B cell (primary cell): ENCODE data around the gene SMAD1. TPM values are rescaled to one million over a fixed set of nuclear protein-coding genes. Genes with fewer than 3 reads are reported as not detected.

Experiments used
- ATAC-seq: fragments of 200-7000 bp; cut with Tn5 transposase; one replicate; pipeline ENCODE4 v1.10.0; 2021; ENCODE audit warnings: low read depth, mild to moderate bottlenecking, moderate number of reproducible peaks, moderate library complexity
- CTCF ChIA-PET: fragments of 350-600 bp; sonication (Branson Sonifier 250); formaldehyde crosslinking; loops from one replicate; lab custom pipeline; 2021; ENCODE audit warnings: antibody characterized with exemption, inconsistent platforms; lab: Charles Lee
- POLR2A ChIA-PET: fragments of 350-600 bp; sonication (Branson Sonifier 250); formaldehyde crosslinking; loops from one replicate; lab custom pipeline; 2021; ENCODE audit warnings: antibody characterized with exemption; lab: Charles Lee
- DNase-seq: peaks from one replicate; pipeline ENCODE4 v3.0.0; 2013
- H2AFZ ChIP-seq: 2 replicates; pipeline ENCODE4 v1.6.1; 2012; ENCODE audit warnings: mild to moderate bottlenecking, low read depth, low read length; ENCODE audit not compliant: insufficient read depth, poor library complexity, severe bottlenecking
- H3K27ac ChIP-seq, 2 donors: 1 replicate in 1 of 2; 2 replicates in 1 of 2; pipeline ENCODE4 v1.5.1; 2012 to 2013; ENCODE audit warnings: low read length in 2 of 2, mild to moderate bottlenecking in 2 of 2, moderate library complexity in 1 of 2
- H3K27me3 ChIP-seq, 4 experiments: fragments of 200-600 bp in 1 of 4; sonication (generic) in 1 of 4; replicated peaks in 1 of 4; 1 replicate in 2 of 4; 2 replicates in 2 of 4; pipeline versions ENCODE4 v1.6.1 to v1.7.0; 2013 to 2016; ENCODE audit warnings: low read length in 3 of 4, mild to moderate bottlenecking in 2 of 4, mixed read lengths in 1 of 4, moderate library complexity in 1 of 4; ENCODE audit not compliant: insufficient read depth in 4 of 4, control insufficient read depth in 3 of 4; ENCODE audit errors: control extremely low read depth in 1 of 4
- H3K36me3 ChIP-seq, 2 experiments: replicated peaks in 1 of 2; 1 replicate in 1 of 2; 2 replicates in 1 of 2; pipeline versions ENCODE4 v1.6.1 to v1.7.1; 2013; ENCODE audit warnings: low read length in 1 of 2; ENCODE audit not compliant: insufficient read depth in 2 of 2, control insufficient read depth in 1 of 2; ENCODE audit errors: control extremely low read depth in 1 of 2, extremely low read depth in 1 of 2
- H3K4me1 ChIP-seq, 2 donors: fragments of 200-600 bp in 1 of 2; sonication (generic) in 1 of 2; 1 replicate in 1 of 2; 2 replicates in 1 of 2; pipeline versions ENCODE4 v1.5.1 to v1.6.1; 2013 to 2017; ENCODE audit warnings: low read length in 2 of 2; ENCODE audit not compliant: control insufficient read depth in 2 of 2, insufficient read depth in 2 of 2
- H3K4me2 ChIP-seq: replicated peaks from 2 replicates; pipeline ENCODE3; 2012; ENCODE audit warnings: mild to moderate bottlenecking, low read depth, low read length; ENCODE audit not compliant: poor library complexity, severe bottlenecking
- H3K4me3 ChIP-seq, 5 experiments: fragments of 200-600 bp in 1 of 5; sonication (generic) in 1 of 5; 1 replicate in 3 of 5; 2 replicates in 2 of 5; pipeline versions ENCODE4 v1.5.1 to v1.7.0; 2011 to 2016; ENCODE audit warnings: low read length in 4 of 5, mild to moderate bottlenecking in 4 of 5, low read depth in 2 of 5, control low read depth in 1 of 5, moderate library complexity in 1 of 5; ENCODE audit not compliant: insufficient read depth in 1 of 5; ENCODE audit errors: control extremely low read depth in 1 of 5, extremely low read depth in 1 of 5
- H3K79me2 ChIP-seq: fragments of 200-600 bp; sonication (generic); one replicate; pipeline ENCODE4 v1.6.0; 2016; ENCODE audit warnings: low read length; ENCODE audit not compliant: control insufficient read depth, insufficient read depth
- H3K9ac ChIP-seq: fragments of 200-600 bp; sonication (generic); 2 replicates; pipeline ENCODE4 v1.6.1; 2017; ENCODE audit warnings: mild to moderate bottlenecking, low read length, moderate library complexity
- H3K9me3 ChIP-seq, 3 donors: one replicate each; pipeline versions ENCODE4 v1.6.1 to v1.7.1; 2013; ENCODE audit warnings: low read length in 2 of 3; ENCODE audit not compliant: control insufficient read depth in 2 of 3, insufficient read depth in 1 of 3; ENCODE audit errors: control extremely low read depth in 1 of 3
- H4K20me1 ChIP-seq: 2 replicates; pipeline ENCODE4 v1.6.0; 2012; ENCODE audit warnings: mild to moderate bottlenecking, low read length; ENCODE audit not compliant: insufficient read depth, control insufficient read depth, poor library complexity, severe bottlenecking
- H3K27ac Mint-ChIP-seq: one replicate; pipeline ENCODE4 v1.8.0; 2021; ENCODE audit warnings: mixed read lengths
- H3K27me3 Mint-ChIP-seq: one replicate; pipeline ENCODE4 v1.8.0; 2021; ENCODE audit warnings: mixed read lengths
- H3K4me1 Mint-ChIP-seq: one replicate; pipeline ENCODE4 v1.8.0; 2021; ENCODE audit warnings: mixed read lengths
- H3K4me3 Mint-ChIP-seq: one replicate; pipeline ENCODE4 v1.8.0; 2021; ENCODE audit warnings: mixed read lengths
- H3K9me3 Mint-ChIP-seq: one replicate; pipeline ENCODE4 v1.8.0; 2022; ENCODE audit warnings: mixed read lengths; ENCODE audit not compliant: insufficient read depth
- CTCF ChIP-seq: fragments of 200-600 bp; IDR thresholded peaks from one replicate; pipeline ENCODE4 v1.8.0; 2022; ENCODE audit warnings: antibody characterized with exemption, mild to moderate bottlenecking
- EZH2 ChIP-seq: IDR thresholded peaks from 2 replicates; pipeline ENCODE4 v1.6.1; 2012; ENCODE audit warnings: borderline replicate concordance, low read depth, mild to moderate bottlenecking, moderate library complexity, low read length; ENCODE audit not compliant: insufficient read depth, poor library complexity, severe bottlenecking
- WGBS: methylation state at CpG from one replicate; pipeline ENCODE4 v1.1.5; 2013; ENCODE audit warnings: missing lambda C conversion rate; ENCODE audit not compliant: insufficient coverage; 5-methylcytosine and 5-hydroxymethylcytosine counted together
- intact Hi-C: fragments of 100-400 bp; cut with micrococcal nuclease; formaldehyde crosslinking; loops from one replicate; pipeline ENCODE4 v1.10.0; 2022
- polyA plus RNA-seq: library from polyadenylated mRNA; depleted of rRNA; stranded (reverse); fragments of >200 nt; gene quantifications from 2 replicates; pipeline ENCODE4 v1.2.3, GENCODE V29; 2012
- total RNA-seq, 2 donors: library from RNA; stranded (reverse); fragments of 120-200 nt in 1 of 2; gene quantifications; 1 replicate in 1 of 2; 2 replicates in 1 of 2; pipeline versions ENCODE4 v1.2.3 to v1.2.4, GENCODE V29; 2013 to 2022

SMAD1 gene
- total and polyA plus RNA-seq, 2 donors (not counting 1 experiment from before 2014, with no cell fraction given) = 0.12 TPM; not detected in 1

- peaks cover 22 to 44% of the 10 kb centered on the region in 2 donors for H3K4me1 ChIP-seq
- H3K27ac ChIP-seq = no peak overlapping the region
- peaks cover 0 to 75% (median 67%) of the 10 kb centered on the region in 4 experiments for H3K27me3 ChIP-seq
- no peak for TF ChIP-seq CTCF
- TF ChIP-seq EZH2 = no peak
- H3K27ac Mint-ChIP-seq = no peak overlapping the region
- intact Hi-C loops = loop anchor here (10.0 kb wide), 1 partner anchor 130 kb away; the partner anchor contains the start of gene MMAA
- H3K4me1 Mint-ChIP-seq = peaks cover 14% of the 10 kb centered on the region
- ATAC-seq (no peak), DNase-seq (no peak)
- H3K9me3 Mint-ChIP-seq = no peaks in the 10 kb centered on the region
- H3K9me3 ChIP-seq = no peaks in the 10 kb centered on the region
- ChIA-PET POLR2A (no interaction called here), CTCF (no interaction called here)
- H3K4me3 ChIP-seq = no peak overlapping the region
- H3K4me2 ChIP-seq = no peak overlapping the region
- no peaks in the 10 kb centered on the region for H3K36me3 ChIP-seq
- peaks cover 26% of the 10 kb centered on the region for H3K27me3 Mint-ChIP-seq
- WGBS = 100% methylated on average over 1 of the region's 9 CpGs
- H2AFZ ChIP-seq = no peak overlapping the region
- H3K79me2 ChIP-seq = peaks cover 7% of the 10 kb centered on the region
- no peak overlapping the region for H3K4me3 Mint-ChIP-seq
- no peak overlapping the region for H3K9ac ChIP-seq
- no peaks in the 10 kb centered on the region for H4K20me1 ChIP-seq
Observed at GRCh38 chr4:145485120-145485519, 3.5 kb downstream of the SMAD1 start.

- Mint-ChIP-seq H3K27me3 (peaks cover 23% of the 10 kb centered on the region), H3K9me3 (no peaks in the 10 kb centered on the region), H3K4me3 (no peak overlapping the region), H3K27ac (no peak overlapping the region), H3K4me1 (peaks cover 8% of the 10 kb centered on the region)
- ChIA-PET POLR2A (no interaction called here), CTCF (no interaction called here)
- no CpG with 5 or more reads among the region's 3 CpGs for WGBS
- Histone ChIP-seq H3K4me3 (no peak overlapping the region), H3K4me1 (peaks cover 17 to 32% of the 10 kb centered on the region in 2 donors), H4K20me1 (no peaks in the 10 kb centered on the region), H3K27me3 (peaks cover 0 to 75% (median 60%) of the 10 kb centered on the region in 4 experiments), H3K27ac (no peak overlapping the region), H3K4me2 (no peak overlapping the region), H3K9ac (no peak overlapping the region), H3K9me3 (no peaks in the 10 kb centered on the region), H3K36me3 (no peaks in the 10 kb centered on the region), H2AFZ (no peak overlapping the region), H3K79me2 (peaks cover 7% of the 10 kb centered on the region)
- ATAC-seq = no peak
- no peak for DNase-seq
- TF ChIP-seq EZH2 (no peak), CTCF (no peak)
- intact Hi-C loops = loop anchor here (10.0 kb wide), 1 partner anchor 128 kb away; the partner anchor contains the start of gene MMAA
Observed at GRCh38 chr4:145486603-145487002, 5.0 kb downstream of the SMAD1 start.
